Kidney (tissue), 14 donors: Measurements from ENCODE around the gene MROH2A. TPM values are rescaled to one million over a fixed set of nuclear protein-coding genes. Genes with fewer than 3 reads are reported as not detected.
"Not testable (repeated sequence)": the region's sequence is repeated elsewhere in the genome, so short reads cannot be mapped to it uniquely, and the experiment has no call there.

Experiments
- DNase-seq, 5 donors: peaks; one replicate each; pipeline ENCODE4 v3.0.0-alpha.2; 2013 to 2020
- FAIRE-seq: peaks from 2 replicates; lab custom pipeline; 2012; peaks lifted over from hg19 to GRCh38; lab: Jason Lieb, UNC
- H3K27ac ChIP-seq, 2 donors: one replicate each; pipeline ENCODE4 v1.7.0; 2013; ENCODE audit warnings: low read depth in 2 of 2, low read length in 2 of 2, inconsistent platforms in 1 of 2
- H3K27me3 ChIP-seq: one replicate; pipeline ENCODE4 v1.7.1; 2013; ENCODE audit warnings: low read length, inconsistent platforms; ENCODE audit not compliant: control insufficient read depth, insufficient read depth
- H3K36me3 ChIP-seq, 3 donors: one replicate each; pipeline versions ENCODE4 v1.7.0 to v1.7.1; 2013; ENCODE audit warnings: low read length in 3 of 3, control low read depth in 1 of 3, inconsistent platforms in 1 of 3; ENCODE audit not compliant: insufficient read depth in 3 of 3, control insufficient read depth in 2 of 3
- H3K4me1 ChIP-seq, 3 donors: one replicate each; pipeline versions ENCODE4 v1.7.0 to v1.7.1; 2013; ENCODE audit warnings: low read length in 3 of 3, inconsistent platforms in 1 of 3, low read depth in 1 of 3; ENCODE audit not compliant: control insufficient read depth in 2 of 3, insufficient read depth in 2 of 3
- H3K4me3 ChIP-seq, 3 donors: one replicate each; pipeline versions ENCODE4 v1.7.0 to v1.8.1; 2013; ENCODE audit warnings: low read length in 3 of 3, control low read depth in 1 of 3, inconsistent platforms in 1 of 3
- H3K9ac ChIP-seq, 3 donors: one replicate each; pipeline versions ENCODE4 v1.7.0 to v1.7.1; 2013; ENCODE audit warnings: low read length in 3 of 3, control low read depth in 1 of 3, inconsistent platforms in 1 of 3
- H3K9me3 ChIP-seq, 3 donors: one replicate each; pipeline versions ENCODE4 v1.7.0 to v1.7.1; 2013; ENCODE audit warnings: low read length in 3 of 3, control low read depth in 1 of 3, inconsistent platforms in 1 of 3; ENCODE audit not compliant: control insufficient read depth in 2 of 3, insufficient read depth in 1 of 3
- CTCF ChIP-seq: IDR thresholded peaks from 3 replicates; pipeline ENCODE4 v1.5.1; 2012; ENCODE audit warnings: mild to moderate bottlenecking, moderate library complexity, borderline replicate concordance; ENCODE audit not compliant: insufficient read depth; ENCODE audit errors: extremely low read depth
- intact Hi-C: fragments of 100-400 bp; cut with DNase I; formaldehyde crosslinking; loops from one replicate; pipeline ENCODE4 v1.11.1; 2022
- polyA plus RNA-seq: library from polyadenylated mRNA; stranded (reverse); fragments of 350-450 nt; fragmentation: Illumina TruSeq; extraction: RNeasy Lipid Tissue Mini Kit (QIAGEN cat#74804); gene quantifications from one replicate; pipeline ENCODE4 v1.2.3, GENCODE V29; 2014; ENCODE audit warnings: low read depth, low replicate concordance; ENCODE audit not compliant: insufficient read depth
- total RNA-seq: library from RNA; stranded (reverse); fragmentation: NEBNext Ultra II Directional; extraction: Animal tissue kit (Norgen Biotek cat#: 25700); gene quantifications from one replicate; pipeline ENCODE4 v1.2.1, GENCODE V29; 2021
- donor health status: control.
- donor health status: control.
- donor health status: control.
- donor health status: control.
- donor health status: control.
- donor health status: DM: yes; HTN: yes; CAD: no.
- donor health status: Normal renal cell carcinoma (clear cell type).

Gene MROH2A
- total and polyA plus RNA-seq, 2 donors from 2014 or later = 1.8 TPM; not detected in 1

GRCh38 chr2:233871432-233871831, 93.3 kb downstream of the MROH2A start:
- H3K27ac ChIP-seq = no peak overlapping the region
- H3K9me3 ChIP-seq = peaks cover 0 to 9% (median 0%) of the 10 kb centered on the region in 3 donors
- no peaks in the 10 kb centered on the region for H3K36me3 ChIP-seq
- no peak overlapping the region for H3K9ac ChIP-seq
- no peak for TF ChIP-seq CTCF
- DNase-seq (no peak), FAIRE-seq (no peak)
- no peaks in the 10 kb centered on the region for H3K27me3 ChIP-seq
- no peaks in the 10 kb centered on the region for H3K4me1 ChIP-seq
- H3K4me3 ChIP-seq = no peak overlapping the region
- intact Hi-C loops = no loop called here

- H3K4me3 ChIP-seq, FAIRE-seq, H3K9ac ChIP-seq, H3K27ac ChIP-seq, H3K27me3 ChIP-seq, intact Hi-C loops, H3K4me1 ChIP-seq, DNase-seq, H3K36me3 ChIP-seq: not testable (repeated sequence)
- H3K9me3 ChIP-seq = peaks cover 0 to 13% (median 0%) of the 10 kb centered on the region in 3 donors
Observed at GRCh38 chr2:233872125-233872524, 94.0 kb downstream of the MROH2A start.

- H3K36me3 ChIP-seq = no peaks in the 10 kb centered on the region
- intact Hi-C loops = no loop called here
- peaks cover 0 to 4% (median 0%) of the 10 kb centered on the region in 3 donors for H3K9me3 ChIP-seq
- no peak overlapping the region for H3K9ac ChIP-seq
- DNase-seq (no peak), FAIRE-seq (no peak)
- H3K27ac ChIP-seq = no peak overlapping the region
- H3K4me3 ChIP-seq = no peak overlapping the region
- no peak for TF ChIP-seq CTCF
- no peaks in the 10 kb centered on the region for H3K4me1 ChIP-seq
- H3K27me3 ChIP-seq = no peaks in the 10 kb centered on the region
Observed at GRCh38 chr2:233882353-233882752, 104.2 kb downstream of the MROH2A start.

Other genes starting within 250 kb of the MROH2A start
- gene USP40, start 211.5 kb upstream of the MROH2A start, total RNA-seq = 51.6 TPM
- gene USP40, start 211.5 kb upstream of the MROH2A start, polyA plus RNA-seq = 28.5 TPM
- gene UGT1A8, start 160.7 kb upstream of the MROH2A start, total RNA-seq = not detected
- gene UGT1A8, start 160.7 kb upstream of the MROH2A start, polyA plus RNA-seq = 30.0 TPM
- not detected for gene UGT1A10, start 141.9 kb upstream of the MROH2A start, total RNA-seq
- 6.6 TPM for gene UGT1A10, start 141.9 kb upstream of the MROH2A start, polyA plus RNA-seq
- 1.4 TPM for gene UGT1A9, start 106.4 kb upstream of the MROH2A start, total RNA-seq
- gene UGT1A9, start 106.4 kb upstream of the MROH2A start, polyA plus RNA-seq = 414 TPM
- 0.35 TPM for gene UGT1A7, start 96.4 kb upstream of the MROH2A start, total RNA-seq
- 1.3 TPM for gene UGT1A7, start 96.4 kb upstream of the MROH2A start, polyA plus RNA-seq
- gene UGT1A6, start 85.4 kb upstream of the MROH2A start, total RNA-seq = 43.7 TPM
- gene UGT1A6, start 85.4 kb upstream of the MROH2A start, polyA plus RNA-seq = 110 TPM
- 2.1 TPM for gene UGT1A5, start 65.4 kb upstream of the MROH2A start, total RNA-seq
- gene UGT1A5, start 65.4 kb upstream of the MROH2A start, polyA plus RNA-seq = not detected
- gene UGT1A4, start 59.6 kb upstream of the MROH2A start, total RNA-seq = 1.1 TPM
- gene UGT1A4, start 59.6 kb upstream of the MROH2A start, polyA plus RNA-seq = 0.84 TPM
- 0.57 TPM for gene UGT1A3, start 49.3 kb upstream of the MROH2A start, total RNA-seq
- gene UGT1A3, start 49.3 kb upstream of the MROH2A start, polyA plus RNA-seq = 0.47 TPM
- gene UGT1A1, start 18.1 kb upstream of the MROH2A start, total RNA-seq = 1.4 TPM
- 3.6 TPM for gene UGT1A1, start 18.1 kb upstream of the MROH2A start, polyA plus RNA-seq
- 0.94 TPM for gene HJURP, start 76.2 kb downstream of the MROH2A start, total RNA-seq
- not detected for gene HJURP, start 76.2 kb downstream of the MROH2A start, polyA plus RNA-seq
- 2.5 TPM for gene TRPM8, start 139.0 kb downstream of the MROH2A start, total RNA-seq
- gene TRPM8, start 139.0 kb downstream of the MROH2A start, polyA plus RNA-seq = not detected